Epithelial cell of proximal tubule (primary cell): ENCODE results near the gene ASCL2. TPM values are rescaled to one million over a fixed set of nuclear protein-coding genes. Genes with fewer than 3 reads are reported as not detected.

ENCODE experiments used
- DNase-seq: peaks from one replicate; pipeline ENCODE4 v3.0.0-alpha.2; 2011; ENCODE audit warnings: low read depth
- H3K4me3 ChIP-seq: 2 replicates; pipeline ENCODE4 v1.5.1; 2011; ENCODE audit warnings: low read depth, mild to moderate bottlenecking, low read length
- total RNA-seq: library from RNA; depleted of rRNA; stranded (reverse); fragments of >200 nt; gene quantifications from 2 replicates; pipeline ENCODE4 v1.2.3, GENCODE V29; 2015
- TF ChIP-seq, protein P1 (sequence below): conservative IDR thresholded peaks from 2 replicates; pipeline ENCODE4 v1.5.1; 2012; ENCODE audit warnings: low read depth, mild to moderate bottlenecking, low read length

ASCL2 gene
- total RNA-seq, 1 donor from 2014 or later, result 0.12 TPM

GRCh38 chr11:2316169-2316962 lies 46.0 kb upstream of the ASCL2 start:
- H3K4me3 ChIP-seq, result no peak overlapping the region
- TF ChIP-seq, protein P1, sequence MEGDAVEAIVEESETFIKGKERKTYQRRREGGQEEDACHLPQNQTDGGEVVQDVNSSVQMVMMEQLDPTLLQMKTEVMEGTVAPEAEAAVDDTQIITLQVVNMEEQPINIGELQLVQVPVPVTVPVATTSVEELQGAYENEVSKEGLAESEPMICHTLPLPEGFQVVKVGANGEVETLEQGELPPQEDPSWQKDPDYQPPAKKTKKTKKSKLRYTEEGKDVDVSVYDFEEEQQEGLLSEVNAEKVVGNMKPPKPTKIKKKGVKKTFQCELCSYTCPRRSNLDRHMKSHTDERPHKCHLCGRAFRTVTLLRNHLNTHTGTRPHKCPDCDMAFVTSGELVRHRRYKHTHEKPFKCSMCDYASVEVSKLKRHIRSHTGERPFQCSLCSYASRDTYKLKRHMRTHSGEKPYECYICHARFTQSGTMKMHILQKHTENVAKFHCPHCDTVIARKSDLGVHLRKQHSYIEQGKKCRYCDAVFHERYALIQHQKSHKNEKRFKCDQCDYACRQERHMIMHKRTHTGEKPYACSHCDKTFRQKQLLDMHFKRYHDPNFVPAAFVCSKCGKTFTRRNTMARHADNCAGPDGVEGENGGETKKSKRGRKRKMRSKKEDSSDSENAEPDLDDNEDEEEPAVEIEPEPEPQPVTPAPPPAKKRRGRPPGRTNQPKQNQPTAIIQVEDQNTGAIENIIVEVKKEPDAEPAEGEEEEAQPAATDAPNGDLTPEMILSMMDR, result no peak
- no peak for DNase-seq

DNA sequence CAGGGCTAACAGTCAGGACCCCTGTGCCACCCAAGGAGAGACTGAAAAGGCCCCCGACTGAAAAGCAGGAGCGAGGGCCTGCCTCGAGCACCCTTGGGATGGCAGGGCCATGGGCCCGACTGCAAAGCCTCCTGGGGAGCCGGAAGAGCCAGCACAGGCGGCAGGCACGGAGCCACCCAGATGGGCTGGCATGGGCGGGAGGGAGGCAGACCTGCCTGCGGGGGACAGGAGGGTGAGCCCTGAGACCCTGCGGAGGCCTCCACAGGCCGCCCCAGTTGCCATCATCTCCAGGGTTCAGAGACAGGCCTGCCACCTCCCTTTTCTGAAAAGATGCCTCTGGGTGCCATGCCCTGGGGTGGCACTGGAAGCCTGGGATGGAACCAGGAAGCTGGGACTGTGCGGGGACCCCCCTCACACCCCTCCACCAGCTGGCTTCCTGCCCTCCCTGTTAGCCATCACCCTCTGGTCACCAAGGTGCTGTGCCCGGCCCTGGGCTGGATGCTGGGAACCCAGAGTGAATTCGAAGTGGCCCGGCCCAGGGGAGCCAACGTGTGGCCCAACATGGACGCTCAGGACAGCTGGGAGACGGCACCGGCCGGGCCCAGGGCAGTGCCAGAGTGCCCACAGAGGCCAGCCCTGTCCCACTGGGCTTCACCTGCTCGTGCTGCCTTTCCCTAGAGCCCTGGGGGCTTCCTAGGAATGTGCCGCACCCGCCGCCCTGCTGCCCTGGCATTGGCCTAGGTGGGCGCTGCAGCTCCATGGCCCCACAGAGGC lies 45.2 kb upstream of the ASCL2 start:
- H3K4me3 ChIP-seq, result no peak overlapping the region
- no peak for DNase-seq
- TF ChIP-seq, protein P1, result no peak

DNA sequence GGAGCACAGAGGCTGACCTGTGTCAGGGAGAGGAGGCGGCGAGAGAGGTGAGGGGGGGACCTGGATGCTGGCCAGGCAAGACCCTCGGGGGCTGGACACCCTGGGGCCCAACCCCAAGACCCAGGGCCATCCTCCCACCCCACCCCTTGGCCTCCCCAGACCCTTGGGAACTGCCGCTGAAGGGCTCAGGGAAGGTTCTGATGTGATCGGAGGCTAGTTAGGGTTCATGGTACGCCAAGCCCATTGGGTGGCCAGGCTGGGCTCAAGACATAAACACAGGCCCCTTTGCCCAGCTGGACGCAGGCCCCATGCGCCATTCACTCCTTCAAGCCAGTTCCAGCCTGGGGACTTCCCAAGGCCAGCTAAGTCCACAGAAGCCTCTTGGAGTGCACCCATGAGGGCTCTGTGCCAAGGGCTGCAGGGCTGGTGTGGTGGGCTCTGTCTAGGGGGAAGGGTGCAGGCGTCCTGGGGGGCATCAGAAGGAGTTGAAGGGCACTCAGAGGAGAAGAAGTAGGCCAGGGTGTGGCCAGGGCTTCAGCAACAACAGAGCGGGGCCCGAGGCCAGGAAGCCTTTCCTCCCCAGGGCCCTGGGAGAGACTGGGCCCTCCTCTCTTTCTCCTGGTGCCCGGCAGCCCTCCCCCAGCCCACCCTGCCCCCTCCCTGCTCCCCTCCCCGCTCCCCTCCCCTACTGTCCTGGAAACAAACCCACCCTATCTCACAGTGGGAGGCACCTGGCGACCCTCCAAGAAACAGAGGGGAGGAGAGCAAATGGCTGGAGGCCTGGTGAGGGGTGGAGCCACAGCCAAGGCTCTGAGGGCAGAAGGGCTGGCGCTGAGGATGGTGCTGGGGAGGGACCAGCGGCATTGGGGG lies 44.4 kb upstream of the ASCL2 start:
- TF ChIP-seq, protein P1, result no peak
- DNase-seq, result no peak
- no peak overlapping the region for H3K4me3 ChIP-seq

DNA sequence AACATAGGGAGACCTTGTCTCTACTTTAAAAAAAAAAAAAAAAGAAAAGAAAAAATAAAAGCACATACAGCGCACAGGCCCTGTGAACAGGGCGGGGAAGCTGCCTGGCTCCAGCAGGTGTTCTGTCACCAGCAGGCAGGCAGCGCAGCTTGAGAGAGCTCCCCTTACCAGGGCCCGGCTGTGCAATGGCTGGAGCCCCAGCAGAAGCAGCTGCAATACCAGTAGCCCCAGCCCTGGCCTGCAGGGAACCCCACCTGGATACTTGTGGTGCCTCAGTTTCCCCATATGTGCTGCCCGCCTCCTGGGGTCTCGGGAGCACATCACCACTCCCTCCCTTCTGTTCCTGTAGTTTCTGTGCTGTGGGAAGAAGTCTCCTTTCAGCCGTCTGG lies 43.7 kb upstream of the ASCL2 start:
- TF ChIP-seq, protein P1, result no peak
- H3K4me3 ChIP-seq, result no peak overlapping the region
- no peak for DNase-seq

- DNase-seq, result no peak
- TF ChIP-seq, protein P1, result no peak
- no peak overlapping the region for H3K4me3 ChIP-seq
Measured at GRCh38 chr11:2313051-2313951, 42.9 kb upstream of the ASCL2 start.
